ENCODE data around the gene GPATCH3.
"Not testable (repeated sequence)": the region's sequence is repeated elsewhere in the genome, so short reads cannot be mapped to it uniquely, and the experiment has no call there.

The GPATCH3 gene

DNA sequence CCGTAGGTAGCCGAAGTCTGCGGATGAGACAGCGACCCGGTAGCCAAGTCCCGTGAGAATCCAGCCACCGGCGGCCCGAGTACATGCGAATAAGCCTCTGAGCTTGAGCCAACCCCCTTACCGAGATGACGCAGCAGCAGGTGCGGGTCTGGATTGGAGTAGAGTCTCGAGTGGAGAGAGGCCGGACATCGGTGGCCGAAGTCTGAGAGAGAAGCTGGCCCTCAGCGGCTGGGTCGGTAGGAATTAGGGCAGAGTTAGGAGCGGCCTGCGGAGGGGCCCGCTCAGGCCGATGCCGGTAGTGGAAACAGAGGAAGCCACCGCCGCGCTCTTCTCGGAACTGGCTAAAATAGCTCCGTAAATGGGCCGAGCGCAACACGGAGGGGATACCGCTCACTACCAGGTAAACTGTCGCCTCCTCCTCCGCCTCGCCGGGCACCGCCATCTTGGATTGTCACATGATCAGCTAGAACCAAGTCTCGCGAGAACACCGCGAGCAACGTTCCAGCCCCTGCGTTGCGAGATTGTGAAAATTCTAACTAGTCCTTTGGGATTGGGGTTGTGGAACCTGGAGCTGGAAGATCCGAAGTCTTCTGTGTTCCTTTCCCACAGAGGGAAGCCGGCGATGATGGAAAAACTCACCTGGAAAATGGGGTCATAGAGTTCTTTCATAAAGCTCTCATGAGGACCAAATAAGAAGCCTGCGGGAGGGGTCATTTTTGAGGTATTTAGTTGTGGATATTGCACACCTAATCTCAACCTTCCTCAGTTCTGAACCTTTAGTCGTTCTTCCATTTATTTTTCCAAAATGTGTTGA lies at the start of gene GPATCH3:
Gene GPATCH3, minus strand, starts transcription at position 467 of the 814 bp plus-strand sequence. Its CDS starts 25 bp downstream, at position 442.
- DNase-seq (ENCODE audit: low read depth, low spot score) = peak; percentile 85

DNA sequence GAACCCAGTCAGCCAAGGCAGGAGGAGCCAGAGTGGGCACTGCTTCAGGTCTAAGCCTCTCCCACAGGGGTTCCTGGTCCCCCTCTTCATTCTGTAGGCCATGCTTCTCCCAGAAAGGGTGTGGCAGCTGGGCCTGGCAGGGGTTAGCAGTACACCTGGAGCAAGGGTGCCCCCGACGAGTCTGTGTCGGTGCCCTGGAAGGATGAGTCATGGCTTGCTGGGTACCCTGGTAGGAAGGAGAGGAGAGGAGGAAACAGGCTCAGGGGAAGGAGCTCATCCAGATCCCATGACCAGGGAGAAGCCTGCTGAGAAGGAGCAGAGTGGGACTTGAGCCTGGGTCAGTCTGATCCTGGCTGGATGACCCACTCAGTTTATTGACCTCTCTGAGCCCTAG lies 49.7 kb upstream of the GPATCH3 start:
- DNase-seq (ENCODE audit: low read depth, low spot score) = no peak

DNA sequence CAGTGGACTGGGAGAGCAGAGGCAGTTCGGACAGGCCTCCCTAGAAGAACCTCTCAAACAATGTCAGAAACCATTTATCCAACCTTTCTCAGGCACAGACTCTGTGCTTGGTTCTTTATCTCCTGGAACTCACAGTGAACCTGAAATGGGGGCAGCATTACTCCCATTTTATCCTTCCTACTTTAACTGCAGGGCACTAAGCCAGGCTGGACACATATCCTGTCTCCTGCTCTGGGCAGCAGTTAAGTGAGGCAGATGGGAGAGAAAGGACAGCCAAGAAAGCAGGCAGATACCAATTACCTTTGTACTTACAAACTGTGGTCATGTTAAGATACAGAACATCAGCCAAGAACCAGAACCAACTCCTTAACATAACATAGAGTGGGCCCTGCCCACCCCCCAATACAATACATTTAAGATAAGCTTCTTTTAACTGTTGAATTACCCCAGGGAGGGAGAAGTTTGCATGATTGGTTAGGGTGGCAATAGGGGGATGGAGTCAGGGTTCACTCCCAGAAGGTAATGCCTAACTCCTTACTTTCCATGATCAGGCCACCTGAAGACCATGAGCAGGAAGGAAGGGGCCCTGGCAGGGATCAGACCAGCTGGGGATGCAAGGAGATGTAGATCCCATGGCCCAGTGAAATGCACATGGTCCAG lies 49.1 kb upstream of the GPATCH3 start:
- no peak for DNase-seq (ENCODE audit: low read depth, low spot score)

GRCh38 chr1:26948725-26949057 lies 48.4 kb upstream of the GPATCH3 start:
- not testable (repeated sequence) for DNase-seq (ENCODE audit: low read depth, low spot score)

- no peak for DNase-seq (ENCODE audit: low read depth, low spot score)
Observed at GRCh38 chr1:26946270-26946669, 46.0 kb upstream of the GPATCH3 start.

- no peak for DNase-seq (ENCODE audit: low read depth, low spot score)
Observed at GRCh38 chr1:26945728-26946127, 45.5 kb upstream of the GPATCH3 start.

- DNase-seq (ENCODE audit: low read depth, low spot score) = no peak
Observed at GRCh38 chr1:26945138-26945537, 44.9 kb upstream of the GPATCH3 start.

DNA sequence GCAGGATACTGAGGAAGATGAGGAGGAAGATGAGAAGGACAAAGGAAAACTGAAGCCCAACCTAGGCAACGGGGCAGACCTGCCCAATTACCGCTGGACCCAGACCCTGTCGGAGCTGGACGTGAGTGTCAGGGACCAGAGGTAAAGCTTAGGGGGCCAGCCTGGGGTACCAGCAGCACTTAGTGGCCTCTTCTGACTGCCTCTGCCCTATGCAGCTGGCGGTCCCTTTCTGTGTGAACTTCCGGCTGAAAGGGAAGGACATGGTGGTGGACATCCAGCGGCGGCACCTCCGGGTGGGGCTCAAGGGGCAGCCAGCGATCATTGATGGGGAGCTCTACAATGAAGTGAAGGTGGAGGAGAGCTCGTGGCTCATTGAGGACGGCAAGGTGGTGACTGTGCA lies 42.4 kb upstream of the GPATCH3 start:
- no peak for DNase-seq (ENCODE audit: low read depth, low spot score)

GRCh38 chr1:26941311-26941710 lies 41.0 kb upstream of the GPATCH3 start:
- DNase-seq (ENCODE audit: low read depth, low spot score) = no peak

DNA sequence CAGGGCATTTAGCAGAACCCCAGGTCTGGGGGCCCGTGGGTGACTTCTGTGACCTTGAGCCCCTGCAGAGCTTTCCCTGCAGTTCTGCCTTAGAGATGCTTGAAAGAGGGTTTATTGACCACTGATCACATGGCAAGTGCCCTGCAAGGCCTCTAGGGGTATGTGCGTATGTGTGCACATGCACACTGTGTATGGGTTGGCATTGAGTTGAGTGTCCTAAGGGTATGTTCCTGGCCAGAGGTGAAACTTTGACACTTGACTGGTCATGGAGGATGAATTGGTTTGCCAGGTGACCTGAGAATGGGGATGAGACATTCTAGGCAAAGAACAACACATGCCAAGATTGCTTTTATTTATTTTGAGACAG lies 38.4 kb upstream of the GPATCH3 start:
- DNase-seq (ENCODE audit: low read depth, low spot score) = no peak

DNA sequence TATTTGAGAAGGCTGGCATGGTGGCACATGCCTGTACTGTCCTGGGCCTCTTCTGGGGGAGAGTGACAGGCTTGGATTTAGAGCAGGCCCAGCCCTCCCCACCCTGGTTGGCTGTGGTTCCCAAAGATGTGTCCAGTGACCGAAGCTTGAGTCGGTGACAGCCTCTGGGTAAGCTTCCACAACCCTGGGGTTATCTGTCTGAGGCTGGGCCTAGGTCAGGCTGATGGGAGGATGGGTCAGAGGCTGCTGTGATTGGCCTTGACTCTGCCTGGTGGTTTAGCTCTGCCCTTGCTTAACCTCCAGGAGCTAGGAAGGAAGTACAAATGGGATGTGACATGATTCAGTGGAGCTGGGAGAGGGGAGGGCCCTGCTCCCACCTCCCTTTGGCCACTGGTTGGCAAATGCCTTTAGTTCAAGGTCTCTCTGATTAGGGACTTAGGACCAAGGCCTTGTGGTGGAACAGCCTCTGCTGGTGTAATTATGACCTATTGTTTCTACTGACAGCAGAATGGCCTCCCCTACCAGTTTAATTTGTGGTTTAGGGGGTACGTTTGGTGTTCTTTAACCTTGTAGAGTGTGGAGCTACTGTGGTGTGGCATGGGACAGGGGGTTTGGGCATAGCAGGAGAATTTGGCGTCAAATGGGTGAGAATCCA lies 37.9 kb upstream of the GPATCH3 start:
- DNase-seq (ENCODE audit: low read depth, low spot score) = no peak

- DNase-seq (ENCODE audit: low read depth, low spot score) = no peak
Observed at GRCh38 chr1:26936823-26937222, 36.6 kb upstream of the GPATCH3 start.

- no peak for DNase-seq (ENCODE audit: low read depth, low spot score)
Observed at GRCh38 chr1:26932531-26932930, 32.3 kb upstream of the GPATCH3 start.

- DNase-seq (ENCODE audit: low read depth, low spot score) = no peak
Observed at GRCh38 chr1:26923711-26924110, 23.4 kb upstream of the GPATCH3 start.

DNA sequence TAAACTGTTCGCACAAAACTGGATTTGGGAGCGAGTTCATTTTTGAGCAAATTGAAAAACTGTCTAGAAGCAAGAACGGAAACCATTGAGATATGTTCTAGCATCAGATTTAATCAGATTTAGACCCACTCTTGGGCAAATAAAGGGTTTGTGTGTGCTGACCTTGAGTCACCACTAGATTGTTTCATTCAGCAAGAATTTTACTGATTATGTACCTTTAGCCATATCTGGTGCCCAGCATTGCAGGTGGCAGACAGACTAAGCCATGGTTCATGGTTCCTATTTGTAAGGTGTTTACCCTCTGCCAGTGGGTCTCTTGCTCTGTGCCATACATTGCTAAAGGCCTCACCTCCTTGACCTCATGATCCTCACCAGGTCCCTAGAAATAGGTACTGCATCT lies 22.6 kb upstream of the GPATCH3 start:
- DNase-seq (ENCODE audit: low read depth, low spot score) = no peak

GRCh38 chr1:26922431-26922729 lies 22.1 kb upstream of the GPATCH3 start:
- no peak for DNase-seq (ENCODE audit: low read depth, low spot score)

DNA sequence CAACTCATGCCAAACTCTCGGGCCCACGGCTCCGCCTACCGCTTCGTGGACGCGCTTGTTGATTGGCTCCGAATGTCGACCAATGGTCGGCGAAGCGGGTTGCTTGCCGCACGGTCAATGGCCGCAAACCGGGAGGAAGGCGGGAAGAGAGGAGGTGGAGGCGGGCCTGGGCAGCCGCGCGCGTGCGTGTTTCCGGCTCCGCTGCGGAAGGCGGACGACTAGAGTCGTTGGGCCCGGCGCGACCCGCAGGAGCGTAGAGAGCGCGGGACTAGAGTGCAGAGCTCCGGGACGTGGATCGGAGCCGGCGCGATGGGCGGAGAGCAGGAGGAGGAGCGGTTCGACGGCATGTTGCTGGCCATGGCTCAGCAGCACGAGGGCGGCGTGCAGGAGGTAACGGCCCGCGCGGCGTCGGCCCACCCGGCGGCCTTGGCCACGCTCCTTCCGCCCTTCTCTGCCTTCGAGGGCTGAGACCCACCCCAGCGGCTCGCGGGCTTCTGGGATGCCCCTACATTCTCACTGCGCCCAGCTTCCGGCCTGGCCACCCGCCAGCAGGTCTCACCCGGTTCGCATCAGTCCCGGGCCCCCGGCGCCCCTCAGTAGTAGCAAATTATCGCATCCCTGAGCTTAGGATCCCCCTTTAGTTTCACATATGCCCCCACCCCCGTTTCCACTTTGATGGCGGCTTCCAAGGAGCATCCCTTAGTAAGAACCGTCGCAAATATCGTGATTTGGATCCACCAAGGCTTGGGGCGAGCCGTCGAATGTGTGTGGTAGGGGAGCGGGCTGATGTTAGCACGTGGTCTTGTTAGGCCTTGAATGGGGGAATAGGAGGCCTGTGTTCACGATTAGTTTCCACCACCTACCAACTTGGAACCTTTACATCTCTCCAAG lies 21.5 kb upstream of the GPATCH3 start, which contains the start of gene NUDC:
Gene NUDC, plus strand, starts transcription at position 204 of the 891 bp plus-strand sequence. Its CDS starts 106 bp downstream, at position 310.
- DNase-seq (ENCODE audit: low read depth, low spot score) = peak; percentile 93

- DNase-seq (ENCODE audit: low read depth, low spot score) = no peak
Observed at GRCh38 chr1:26921126-26921539, 20.9 kb upstream of the GPATCH3 start.

DNA sequence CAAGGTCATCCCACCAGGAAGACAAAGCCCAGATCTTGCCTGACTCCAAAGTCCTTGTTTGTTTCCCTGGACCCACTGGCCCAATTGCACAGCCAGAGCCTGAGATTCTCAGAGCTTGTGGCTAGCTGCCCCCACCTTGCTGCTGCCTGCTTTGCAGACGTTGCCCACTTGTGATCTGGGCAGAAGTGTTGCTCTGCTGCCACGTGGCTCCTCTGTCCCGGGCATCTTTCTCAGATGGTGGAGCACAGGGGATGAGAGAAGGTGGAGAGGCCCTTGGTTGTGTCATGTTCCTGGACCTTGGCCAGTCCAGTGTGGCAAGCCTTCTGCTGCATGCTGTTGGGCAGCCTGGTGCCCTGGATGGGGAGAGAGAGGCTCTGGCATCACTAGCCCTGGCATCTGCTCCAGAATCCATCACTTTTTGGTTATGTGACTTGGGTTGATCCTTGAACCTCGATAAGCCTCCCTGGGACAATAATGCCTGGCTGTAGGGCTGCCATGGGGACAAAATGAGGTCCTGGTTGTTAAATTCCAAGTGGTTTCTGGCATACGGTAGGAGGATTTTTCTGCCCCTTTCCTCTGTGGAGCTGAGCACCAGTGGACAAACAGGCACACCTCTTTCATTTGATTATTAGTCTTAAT lies 15.1 kb upstream of the GPATCH3 start:
- no peak for DNase-seq (ENCODE audit: low read depth, low spot score)

- DNase-seq (ENCODE audit: low read depth, low spot score) = no peak
Observed at GRCh38 chr1:26913754-26914619, 13.7 kb upstream of the GPATCH3 start, which contains the start of gene NR0B2. NR0B2 (minus strand) TSS chr1:26913975; CDS start chr1:26913940, 35 bp downstream.

All from smooth muscle cell of the brain vasculature (primary cell).